GM13976 (cell line): Measurements from ENCODE around the gene MGAT5.

Source experiments
- DNase-seq: peaks from one replicate; pipeline ENCODE4 v3.0.0; 2012; ENCODE audit warnings: low spot score
- CTCF ChIP-seq: IDR thresholded peaks from 2 replicates; pipeline ENCODE4 v1.5.1; 2012; ENCODE audit warnings: borderline replicate concordance, mild to moderate bottlenecking; ENCODE audit not compliant: insufficient read depth; ENCODE audit errors: extremely low read depth, missing control alignments, control extremely low read depth
- in situ Hi-C: fragments of 300-500 bp; cut with MboI; formaldehyde crosslinking; loops from one replicate; pipeline ENCODE4 v1.12.0; 2022; ENCODE audit warnings: low sequenced_read_pairs, mixed read lengths, inconsistent platforms; ENCODE audit not compliant: unreplicated experiment

The MGAT5 gene

DNA sequence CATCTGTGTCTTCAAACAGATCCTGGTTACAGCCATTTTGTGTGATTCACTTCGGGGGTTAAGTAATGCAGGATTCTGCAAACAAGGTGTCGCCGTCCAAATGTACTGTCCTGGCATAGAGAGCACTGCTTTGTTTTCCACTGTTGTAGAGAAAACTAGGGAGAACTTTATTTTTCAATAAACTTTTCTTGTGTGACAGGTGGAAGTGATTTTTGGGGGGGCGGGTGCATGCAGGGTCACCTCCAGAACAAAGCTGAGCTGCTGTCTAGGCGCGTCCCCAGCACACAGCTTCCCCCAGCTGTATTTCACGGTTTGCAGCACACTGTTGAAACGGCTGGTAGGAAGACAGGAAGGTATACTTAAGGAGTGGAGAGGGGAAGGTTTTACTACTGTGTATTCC lies 200.6 kb downstream of the MGAT5 start:
- in situ Hi-C loops, result no loop called here
- TF ChIP-seq CTCF, result no peak
- DNase-seq, result no peak

GRCh38 chr2:134454931-134455330 lies 201.1 kb downstream of the MGAT5 start:
- no peak for DNase-seq
- in situ Hi-C loops, result no loop called here
- no peak for TF ChIP-seq CTCF

DNA sequence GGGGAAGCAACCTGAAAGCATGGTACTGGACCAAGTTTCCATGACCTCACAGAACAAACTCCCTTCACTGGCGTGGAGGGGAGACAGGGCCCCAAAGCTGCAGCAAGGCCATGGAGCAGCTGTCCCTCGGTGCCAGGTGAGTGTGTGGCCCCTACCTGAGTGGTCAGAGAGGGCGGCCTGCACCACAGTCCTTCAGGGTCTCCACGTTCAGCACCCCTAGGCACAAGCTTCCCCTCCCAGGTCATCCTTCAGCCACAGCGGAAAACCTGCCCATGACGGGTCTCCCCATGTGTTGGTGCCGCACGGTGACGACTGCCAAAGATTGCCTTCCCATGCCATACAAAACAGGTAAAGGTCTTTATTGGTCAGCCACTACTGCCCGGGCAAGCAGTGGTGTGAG lies 201.6 kb downstream of the MGAT5 start:
- TF ChIP-seq CTCF, result no peak
- no peak for DNase-seq
- in situ Hi-C loops, result no loop called here

DNA sequence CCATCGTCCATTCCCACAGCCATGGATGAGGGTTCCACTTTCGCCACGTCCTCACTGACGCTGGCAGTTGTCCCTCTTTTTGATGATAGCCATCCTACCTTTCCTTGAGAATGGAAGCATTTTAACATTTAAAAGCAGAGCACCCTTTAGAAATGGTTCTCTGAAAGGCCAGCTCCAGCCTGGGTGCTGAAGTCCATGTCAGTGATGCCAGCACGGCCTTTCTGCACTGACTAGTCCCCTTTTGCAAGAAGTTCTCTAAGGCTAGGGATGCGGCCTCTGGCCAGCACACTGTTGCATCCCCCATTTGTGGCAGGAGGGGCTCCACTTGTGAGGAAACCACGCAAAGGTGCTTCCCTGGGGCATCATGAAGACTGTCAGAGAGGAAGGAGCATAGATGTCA lies 203.5 kb downstream of the MGAT5 start:
- in situ Hi-C loops, result no loop called here
- no peak for TF ChIP-seq CTCF
- no peak for DNase-seq

- TF ChIP-seq CTCF, result no peak
- in situ Hi-C loops, result no loop called here
- DNase-seq, result no peak
Observed at GRCh38 chr2:134457765-134458472, 204.0 kb downstream of the MGAT5 start.

GRCh38 chr2:134458473-134458853 lies 204.6 kb downstream of the MGAT5 start:
- no peak for DNase-seq
- TF ChIP-seq CTCF, result no peak
- in situ Hi-C loops, result no loop called here
